HEK293T (cell line): ENCODE results near the gene SUPT4H1.

Experiments used
- ARNT ChIP-seq: fragments of 450-650 bp; IDR thresholded peaks from 2 replicates; pipeline ENCODE4 v1.6.1; 2017; ENCODE audit warnings: mild to moderate bottlenecking
- BHLHE40 ChIP-seq: fragments of 450-650 bp; IDR thresholded peaks from 2 replicates; pipeline ENCODE4 v1.6.1; 2016; ENCODE audit warnings: mild to moderate bottlenecking, moderate library complexity, borderline replicate concordance
- CTBP1 ChIP-seq: fragments of 450-650 bp; IDR thresholded peaks from 2 replicates; pipeline ENCODE4 v1.6.1; 2016; ENCODE audit warnings: borderline replicate concordance
- FOXA1 ChIP-seq: fragments of 450-650 bp; IDR thresholded peaks from 2 replicates; pipeline ENCODE4 v1.6.1; 2016; ENCODE audit warnings: mild to moderate bottlenecking
- FOXK2 ChIP-seq: fragments of 450-650 bp; IDR thresholded peaks from 2 replicates; pipeline ENCODE4 v1.6.1; 2016; ENCODE audit warnings: mild to moderate bottlenecking
- FOXM1 ChIP-seq: fragments of 450-650 bp; IDR thresholded peaks from 2 replicates; pipeline ENCODE4 v1.6.1; 2017; ENCODE audit warnings: mild to moderate bottlenecking, borderline replicate concordance
- HDGF ChIP-seq: fragments of 450-650 bp; IDR thresholded peaks from 2 replicates; pipeline ENCODE4 v1.6.1; 2017; ENCODE audit warnings: antibody characterized with exemption, borderline replicate concordance
- LEF1 ChIP-seq: fragments of 450-650 bp; IDR thresholded peaks from 2 replicates; pipeline ENCODE4 v1.6.1; 2017; ENCODE audit warnings: mild to moderate bottlenecking, borderline replicate concordance
- NFRKB ChIP-seq: fragments of 450-650 bp; IDR thresholded peaks from 2 replicates; pipeline ENCODE4 v1.6.1; 2016; ENCODE audit warnings: mild to moderate bottlenecking, moderate library complexity
- PKNOX1 ChIP-seq: fragments of 450-650 bp; IDR thresholded peaks from 2 replicates; pipeline ENCODE4 v1.6.1; 2016
- SP1 ChIP-seq: fragments of 450-650 bp; IDR thresholded peaks from 2 replicates; pipeline ENCODE4 v1.6.1; 2017
- SUZ12 ChIP-seq: fragments of 450-650 bp; IDR thresholded peaks from 2 replicates; pipeline ENCODE4 v1.6.1; 2016; ENCODE audit warnings: mild to moderate bottlenecking
- TARDBP ChIP-seq: fragments of 450-650 bp; IDR thresholded peaks from 2 replicates; pipeline ENCODE4 v1.6.1; 2016
- ZNF384 ChIP-seq: fragments of 450-650 bp; IDR thresholded peaks from 2 replicates; pipeline ENCODE4 v1.6.1; 2016

- TF ChIP-seq ZNF384 (no peak), HDGF (no peak), BHLHE40 (no peak), FOXM1 (no peak), NFRKB (no peak), CTBP1 (no peak), SP1 (no peak), FOXK2 (no peak), TARDBP (no peak), LEF1 (no peak), SUZ12 (no peak), FOXA1 (no peak), ARNT (no peak), PKNOX1 (no peak)
Observed at GRCh38 chr17:58310511-58311428, 41.2 kb downstream of the SUPT4H1 start.
